SK-N-DZ (cell line): Measurements from ENCODE around the gene TMEM198. TPM values are rescaled to one million over a fixed set of nuclear protein-coding genes. Genes with fewer than 3 reads are reported as not detected.

Source experiments
- DNase-seq: peaks from one replicate; pipeline ENCODE4 v3.0.0-alpha.2; 2015; ENCODE audit warnings: low spot score
- polyA plus RNA-seq, 2 experiments: library from polyadenylated mRNA; depleted of rRNA; stranded (reverse); fragments of >200 nt; gene quantifications; 2 replicates each; pipeline ENCODE4 v1.2.3, GENCODE V29; 2014

TMEM198 gene
- 29.0 and 33.6 TPM in 2 replicates for polyA plus RNA-seq (2014; cell fraction: cytosol; rRNA removed)
- polyA plus RNA-seq (2014; cell fraction: nucleus; rRNA removed): 28.0 and 28.4 TPM in 2 replicates

GRCh38 chr2:219543596-219544358, at the start of gene TMEM198, which contains the start of gene CHPF:
TSS of gene TMEM198 (plus strand) at chr2:219544028. CDS start at chr2:219544728, 700 bp downstream.
TSS of gene CHPF (minus strand) at chr2:219543809. CDS start at chr2:219543538, 271 bp downstream.
- DNase-seq: peak; percentile 99

- no peak for DNase-seq
Observed at GRCh38 chr2:219494952-219495530, 48.8 kb upstream of the TMEM198 start.

- peak; percentile 89 for DNase-seq
Observed at GRCh38 chr2:219495531-219496122, 48.2 kb upstream of the TMEM198 start.

- DNase-seq: no peak
Observed at GRCh38 chr2:219496247-219496824, 47.5 kb upstream of the TMEM198 start.

- DNase-seq: no peak
Observed at GRCh38 chr2:219496825-219497494, 46.9 kb upstream of the TMEM198 start.

- no peak for DNase-seq
Observed at GRCh38 chr2:219497495-219498279, 46.1 kb upstream of the TMEM198 start.

- peak; percentile 99 for DNase-seq
Observed at GRCh38 chr2:219498280-219499057, 45.4 kb upstream of the TMEM198 start, which contains the start of gene GMPPA. TSS of gene GMPPA (plus strand) at chr2:219498891. CDS start at chr2:219499976, 1,085 bp downstream.

GRCh38 chr2:219499058-219499307, 44.8 kb upstream of the TMEM198 start:
- DNase-seq: no peak

GRCh38 chr2:219499555-219499954, 44.3 kb upstream of the TMEM198 start:
- no peak for DNase-seq

GRCh38 chr2:219500135-219500534, 43.7 kb upstream of the TMEM198 start:
- peak; percentile 59 for DNase-seq

GRCh38 chr2:219501849-219502248, 42.0 kb upstream of the TMEM198 start:
- no peak for DNase-seq

GRCh38 chr2:219502618-219503017, 41.2 kb upstream of the TMEM198 start:
- no peak for DNase-seq

GRCh38 chr2:219505585-219505984, 38.2 kb upstream of the TMEM198 start:
- no peak for DNase-seq

GRCh38 chr2:219506153-219506801, 37.6 kb upstream of the TMEM198 start:
- DNase-seq: no peak

GRCh38 chr2:219506802-219507526, 36.9 kb upstream of the TMEM198 start:
- DNase-seq: no peak

GRCh38 chr2:219507581-219508443, 36.0 kb upstream of the TMEM198 start:
- DNase-seq: no peak

GRCh38 chr2:219508444-219508734, 35.4 kb upstream of the TMEM198 start:
- no peak for DNase-seq
